Pancreas (tissue), 10 donors: ENCODE measurements around the gene C6orf136. TPM values are rescaled to one million over a fixed set of nuclear protein-coding genes. Genes with fewer than 3 reads are reported as not detected.
A peak's percentile ranks its signal among the peaks of the same experiment; 100 is the strongest.

Experiments used
- ATAC-seq, 4 donors: fragments of 200-7000 bp; cut with Tn5 transposase; one replicate each; pipeline versions ENCODE4 v1.8.0 to v1.9.1; 2020; ENCODE audit warnings: mild to moderate bottlenecking in 4 of 4, moderate library complexity in 4 of 4
- DNase-seq, 6 donors: peaks; one replicate each; pipeline ENCODE4 v3.0.0-alpha.2; 2020
- FAIRE-seq: peaks from 2 replicates; lab custom pipeline; 2012; peaks lifted over from hg19 to GRCh38; lab: Jason Lieb, UNC
- H3K27ac ChIP-seq, 4 donors: fragments of 200-600 bp; sonication (generic); 1 replicate in 3 of 4; 2 replicates in 1 of 4; pipeline versions ENCODE4 v1.5.0 to v1.8.0; 2020
- H3K27me3 ChIP-seq, 4 donors: fragments of 200-600 bp; one replicate each; pipeline ENCODE4 v1.8.0; 2021
- H3K36me3 ChIP-seq, 3 donors: fragments of 200-600 bp; sonication (generic) in 1 of 3; one replicate each; pipeline versions ENCODE4 v1.5.0 to v1.8.0; 2020 to 2021
- H3K4me1 ChIP-seq, 3 donors: fragments of 200-600 bp; one replicate each; pipeline ENCODE4 v1.8.0; 2021
- H3K4me3 ChIP-seq, 4 donors: fragments of 200-600 bp; sonication (generic) in 2 of 4; one replicate each; pipeline versions ENCODE4 v1.5.0 to v1.8.0; 2020 to 2021
- H3K9me3 ChIP-seq, 4 donors: fragments of 200-600 bp; one replicate each; pipeline ENCODE4 v1.8.0; 2021
- WGBS, 2 donors: extraction: QIAGEN DNeasy Blood & Tissue Kit; methylation state at CpG; one replicate each; pipeline ENCODE4 v1.1.7; 2013; 5-methylcytosine and 5-hydroxymethylcytosine counted together
- intact Hi-C, 3 donors: fragments of 100-400 bp; cut with DNase I; formaldehyde crosslinking; loops; one replicate each; pipeline versions ENCODE4 v1.11.1 to v1.14.2; 2022
- polyA plus RNA-seq, 2 donors: library from polyadenylated mRNA; stranded (reverse); fragments of 200-250 nt; gene quantifications; one replicate each; pipeline ENCODE4 v1.2.3, GENCODE V29; 2013
- total RNA-seq, 6 donors: library from RNA; stranded (reverse); fragmentation: NEBNext Ultra II Directional in 4 of 6; extraction: Animal tissue kit (Norgen Biotek cat#: 25700) in 4 of 6; gene quantifications; one replicate each; pipeline versions ENCODE4 v1.2.1 to v1.2.4, GENCODE V29; 2021 to 2023
- TF ChIP-seq, protein P1 (sequence below), 4 donors: fragments of 200-600 bp; sonication (generic) in 3 of 4; IDR thresholded peaks; one replicate each; pipeline versions ENCODE4 v1.5.0 to v1.8.0; 2021; ENCODE audit warnings: antibody characterized with exemption in 4 of 4
- donor health status: healthy with polysubstance abuse.
- donor health status: DM: no; HTN: no; CAD: no; lungs with moderate emphysema.
- donor health status: DM: no; HTN: no; CAD: no.
- donor health status: control.
- donor health status: control.
- donor health status: Bipolar disorder and iron deficiency.
- donor health status: DM: yes; HTN: yes; CAD: no.
- donor health status: DM: no; HTN: no; CAD: no.
- donor health status: DM: no; HTN: no; CAD: no.
- donor health status: DM: yes; HTN: yes; CAD: no.

The C6orf136 gene
- total and polyA plus RNA-seq, 8 donors = 7.9 to 57.1 (median 11.7) TPM

DNA sequence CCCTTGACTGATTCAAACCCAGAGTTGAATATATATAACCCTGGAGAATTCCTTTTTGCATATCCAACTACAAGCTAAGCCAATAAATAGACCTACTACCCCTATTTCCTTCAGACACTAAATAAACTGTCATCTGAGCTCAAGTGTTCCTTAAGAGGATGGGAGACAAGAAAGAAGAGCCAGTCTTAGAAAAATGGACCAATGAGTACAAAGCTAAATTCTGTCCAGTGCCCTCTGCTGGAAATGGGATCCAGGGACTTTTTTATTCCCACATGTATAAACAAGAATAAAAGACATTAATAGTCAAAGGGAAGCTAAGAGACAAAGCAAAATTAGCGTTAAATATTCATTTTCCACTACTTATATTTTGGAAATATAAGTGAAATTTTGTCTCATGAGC lies 34.7 kb upstream of the C6orf136 start:
- H3K36me3 ChIP-seq = peaks cover 0 to 35% (median 8%) of the 10 kb centered on the region in 3 donors
- H3K4me3 ChIP-seq = no peak overlapping the region
- FAIRE-seq (no peak), DNase-seq (no peak), ATAC-seq (no peak)
- TF ChIP-seq, protein P1, sequence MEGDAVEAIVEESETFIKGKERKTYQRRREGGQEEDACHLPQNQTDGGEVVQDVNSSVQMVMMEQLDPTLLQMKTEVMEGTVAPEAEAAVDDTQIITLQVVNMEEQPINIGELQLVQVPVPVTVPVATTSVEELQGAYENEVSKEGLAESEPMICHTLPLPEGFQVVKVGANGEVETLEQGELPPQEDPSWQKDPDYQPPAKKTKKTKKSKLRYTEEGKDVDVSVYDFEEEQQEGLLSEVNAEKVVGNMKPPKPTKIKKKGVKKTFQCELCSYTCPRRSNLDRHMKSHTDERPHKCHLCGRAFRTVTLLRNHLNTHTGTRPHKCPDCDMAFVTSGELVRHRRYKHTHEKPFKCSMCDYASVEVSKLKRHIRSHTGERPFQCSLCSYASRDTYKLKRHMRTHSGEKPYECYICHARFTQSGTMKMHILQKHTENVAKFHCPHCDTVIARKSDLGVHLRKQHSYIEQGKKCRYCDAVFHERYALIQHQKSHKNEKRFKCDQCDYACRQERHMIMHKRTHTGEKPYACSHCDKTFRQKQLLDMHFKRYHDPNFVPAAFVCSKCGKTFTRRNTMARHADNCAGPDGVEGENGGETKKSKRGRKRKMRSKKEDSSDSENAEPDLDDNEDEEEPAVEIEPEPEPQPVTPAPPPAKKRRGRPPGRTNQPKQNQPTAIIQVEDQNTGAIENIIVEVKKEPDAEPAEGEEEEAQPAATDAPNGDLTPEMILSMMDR (IDR thresholded peaks at IDR 0.05) = no peak
- no peaks in the 10 kb centered on the region for H3K9me3 ChIP-seq
- intact Hi-C loops = no loop called here
- peaks cover 18 to 38% (median 32%) of the 10 kb centered on the region in 3 donors for H3K4me1 ChIP-seq
- H3K27ac ChIP-seq = peak overlapping the region in 1 of 4 donors; percentile 98
- no peaks in the 10 kb centered on the region for H3K27me3 ChIP-seq
- WGBS, 2 donors = 41 to 52% methylated on average over 1 of the region's 1 CpG

- Histone ChIP-seq H3K9me3 (no peaks in the 10 kb centered on the region), H3K27me3 (no peaks in the 10 kb centered on the region), H3K36me3 (peaks cover 0 to 29% (median 6%) of the 10 kb centered on the region in 3 donors), H3K4me1 (peaks cover 18 to 38% (median 32%) of the 10 kb centered on the region in 3 donors), H3K4me3 (no peak overlapping the region), H3K27ac (peak overlapping the region in 2 of 4 donors; percentile 13 to 98)
- intact Hi-C loops = no loop called here
- FAIRE-seq (no peak), ATAC-seq (no peak), DNase-seq (no peak)
- TF ChIP-seq, protein P1 (IDR thresholded peaks at IDR 0.05) = no peak
- 24 to 30% methylated on average over 6 of the region's 6 CpGs for WGBS, 2 donors
Observed at GRCh38 chr6:30612687-30613248, 34.2 kb upstream of the C6orf136 start.

GRCh38 chr6:30613251-30614043 lies 33.5 kb upstream of the C6orf136 start:
- ATAC-seq (no peak), DNase-seq (no peak), FAIRE-seq (no peak)
- Histone ChIP-seq H3K27ac (peak overlapping the region in 3 of 4 donors; percentile 92 to 98 (median 98)), H3K4me1 (peaks cover 18 to 38% (median 32%) of the 10 kb centered on the region in 3 donors), H3K9me3 (no peaks in the 10 kb centered on the region), H3K27me3 (no peaks in the 10 kb centered on the region), H3K36me3 (peaks cover 0 to 22% (median 6%) of the 10 kb centered on the region in 3 donors), H3K4me3 (peak overlapping the region in 3 of 4 donors; percentile 5 to 93 (median 79))
- TF ChIP-seq, protein P1 (IDR thresholded peaks at IDR 0.05) = no peak
- intact Hi-C loops = no loop called here

- TF ChIP-seq, protein P1 (IDR thresholded peaks at IDR 0.05) = no peak
- Histone ChIP-seq H3K4me1 (peaks cover 22 to 46% (median 32%) of the 10 kb centered on the region in 3 donors), H3K9me3 (no peaks in the 10 kb centered on the region), H3K27me3 (no peaks in the 10 kb centered on the region), H3K4me3 (peak overlapping the region in 3 of 4 donors; percentile 5 to 93 (median 79)), H3K27ac (peak overlapping the region; percentile 92 to 98 (median 98)), H3K36me3 (peaks cover 0 to 14% (median 6%) of the 10 kb centered on the region in 3 donors)
- FAIRE-seq (no peak), ATAC-seq (no peak), DNase-seq (no peak)
- WGBS, 2 donors = 11 to 15% methylated on average over 8 of the region's 8 CpGs
- intact Hi-C loops = no loop called here
Observed at GRCh38 chr6:30614044-30614842, 32.7 kb upstream of the C6orf136 start.
